Astrocyte (in vitro differentiated cells and primary cell): ENCODE data around the gene FLVCR1.

Experiments
- CTCF ChIP-seq: IDR thresholded peaks from 2 replicates; pipeline ENCODE4 v1.5.1; 2011; ENCODE audit warnings: low read depth, mild to moderate bottlenecking, inconsistent platforms, low read length, moderate library complexity; ENCODE audit not compliant: insufficient read depth
- EZH2 ChIP-seq: IDR thresholded peaks from 2 replicates; pipeline ENCODE4 v1.6.1; 2012; ENCODE audit warnings: mild to moderate bottlenecking, low read length, inconsistent platforms; ENCODE audit not compliant: insufficient read depth

GRCh38 chr1:212879947-212880690 is 22.0 kb downstream of the FLVCR1 start:
- TF ChIP-seq CTCF = no peak
- no peak for TF ChIP-seq EZH2
